ENCODE results near the gene MYO15A.

MYO15A gene

DNA sequence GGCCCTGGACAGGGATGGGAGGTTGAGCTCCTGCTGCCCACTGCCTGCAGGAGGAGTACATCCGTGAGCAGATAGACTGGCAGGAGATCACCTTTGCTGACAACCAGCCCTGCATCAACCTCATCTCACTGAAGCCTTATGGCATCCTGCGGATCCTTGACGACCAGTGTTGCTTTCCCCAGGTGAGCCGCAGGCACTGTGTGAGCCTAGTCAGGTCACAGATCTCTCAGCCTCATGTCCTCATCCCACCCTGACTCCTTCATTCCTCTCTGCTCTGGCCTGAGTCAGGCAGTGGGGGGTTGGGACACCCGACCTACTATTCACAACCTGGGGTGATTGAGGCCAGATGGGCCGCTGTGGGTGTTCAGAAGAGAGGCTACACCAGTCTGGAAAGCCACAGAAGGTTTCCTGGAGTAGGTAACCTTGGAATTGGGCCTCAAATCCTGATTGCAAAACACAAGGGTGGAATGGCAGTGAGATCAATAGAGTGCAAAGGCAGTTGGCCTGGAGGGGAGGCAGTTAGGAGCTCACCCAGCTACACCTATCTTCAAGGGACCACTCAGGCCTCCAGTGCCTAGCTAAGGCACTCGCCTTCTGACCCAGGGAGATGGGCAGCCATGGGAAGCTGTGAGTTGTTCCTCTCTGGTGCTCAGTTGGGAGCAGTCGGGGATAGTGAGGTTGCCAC, 29.7 kb downstream of the MYO15A start:
- CTCF ChIA-PET: no interaction called here
- Mint-ChIP-seq H3K36me3 (no peaks in the 10 kb centered on the region), H3K27me3 (peaks cover 30% of the 10 kb centered on the region), H3K4me1 (no peaks in the 10 kb centered on the region), H3K4me3 (no peak overlapping the region), H3K9me3 (no peaks in the 10 kb centered on the region), H3K27ac (no peak overlapping the region)
- DNase-seq: no peak

DNA sequence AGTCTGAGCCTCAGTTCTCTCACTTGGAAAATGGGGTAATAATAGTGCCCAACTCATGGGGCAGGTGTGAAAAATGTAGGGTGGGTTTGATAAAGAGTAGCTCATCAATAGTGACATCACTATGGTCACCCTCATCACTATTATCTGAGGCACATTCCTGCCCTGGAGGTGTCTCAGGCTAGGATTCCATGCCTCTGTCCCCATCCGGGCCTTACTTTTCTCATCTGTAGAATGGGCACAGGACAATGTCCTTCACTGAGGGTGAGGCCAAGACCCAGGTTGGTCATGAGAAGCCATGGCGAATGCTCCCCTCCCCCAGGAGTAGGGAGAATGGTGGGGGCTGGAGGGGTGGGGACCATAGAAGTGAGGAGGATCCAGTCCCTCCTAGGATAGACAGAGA, 30.5 kb downstream of the MYO15A start:
- Mint-ChIP-seq H3K4me1 (no peaks in the 10 kb centered on the region), H3K36me3 (no peaks in the 10 kb centered on the region), H3K9me3 (no peaks in the 10 kb centered on the region), H3K27me3 (peaks cover 32% of the 10 kb centered on the region), H3K4me3 (no peak overlapping the region), H3K27ac (no peak overlapping the region)
- no peak for DNase-seq
- CTCF ChIA-PET: no interaction called here

- no peaks in the 10 kb centered on the region for H3K4me1 Mint-ChIP-seq
- no peak overlapping the region for H3K4me3 Mint-ChIP-seq
- CTCF ChIA-PET: no interaction called here
- no peaks in the 10 kb centered on the region for H3K36me3 Mint-ChIP-seq
- peaks cover 34% of the 10 kb centered on the region for H3K27me3 Mint-ChIP-seq
- no peak for DNase-seq
- no peak overlapping the region for H3K27ac Mint-ChIP-seq
- H3K9me3 Mint-ChIP-seq: no peaks in the 10 kb centered on the region
Measured at GRCh38 chr17:18139498-18139897, 30.9 kb downstream of the MYO15A start.

DNA sequence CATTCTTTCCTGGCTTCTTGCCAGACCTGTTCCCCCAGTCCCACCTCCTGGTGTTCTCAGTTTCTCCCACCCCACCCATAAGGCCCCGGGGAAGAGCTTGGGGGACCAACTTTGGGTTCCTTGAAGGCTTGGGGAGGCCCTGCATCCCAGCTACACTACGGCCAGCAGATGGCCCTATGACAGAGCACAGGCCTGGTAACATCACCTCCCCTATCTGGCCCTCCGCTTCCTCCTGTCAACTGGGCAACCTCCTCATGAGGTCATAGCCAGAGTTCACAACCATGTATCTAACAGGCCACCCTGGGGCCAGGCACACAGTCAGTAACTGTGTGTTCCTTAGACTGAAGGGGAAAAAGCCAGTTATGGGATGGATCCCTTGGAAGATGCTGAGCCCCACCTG, 31.4 kb downstream of the MYO15A start:
- CTCF ChIA-PET: interaction anchor here (0.7 to 1.3 kb wide), 2 partner anchors 40 to 49 kb away, joined by 3 to 5 read pairs; no protein-coding TSS in a partner anchor
- no peaks in the 10 kb centered on the region for H3K4me1 Mint-ChIP-seq
- no peak for DNase-seq
- no peaks in the 10 kb centered on the region for H3K36me3 Mint-ChIP-seq
- H3K27me3 Mint-ChIP-seq: peaks cover 37% of the 10 kb centered on the region
- H3K9me3 Mint-ChIP-seq: no peaks in the 10 kb centered on the region
- H3K4me3 Mint-ChIP-seq: no peak overlapping the region
- H3K27ac Mint-ChIP-seq: no peak overlapping the region

- CTCF ChIA-PET: interaction anchor here (1.0 to 1.3 kb wide), 4 partner anchors 11 to 78 kb away, joined by 4 to 6 read pairs (median 5); no protein-coding TSS in a partner anchor
- Mint-ChIP-seq H3K27ac (no peak overlapping the region), H3K4me3 (no peak overlapping the region), H3K36me3 (no peaks in the 10 kb centered on the region), H3K27me3 (peaks cover 38% of the 10 kb centered on the region), H3K9me3 (no peaks in the 10 kb centered on the region), H3K4me1 (no peaks in the 10 kb centered on the region)
- DNase-seq: no peak
Measured at GRCh38 chr17:18140648-18141047, 32.1 kb downstream of the MYO15A start.

DNA sequence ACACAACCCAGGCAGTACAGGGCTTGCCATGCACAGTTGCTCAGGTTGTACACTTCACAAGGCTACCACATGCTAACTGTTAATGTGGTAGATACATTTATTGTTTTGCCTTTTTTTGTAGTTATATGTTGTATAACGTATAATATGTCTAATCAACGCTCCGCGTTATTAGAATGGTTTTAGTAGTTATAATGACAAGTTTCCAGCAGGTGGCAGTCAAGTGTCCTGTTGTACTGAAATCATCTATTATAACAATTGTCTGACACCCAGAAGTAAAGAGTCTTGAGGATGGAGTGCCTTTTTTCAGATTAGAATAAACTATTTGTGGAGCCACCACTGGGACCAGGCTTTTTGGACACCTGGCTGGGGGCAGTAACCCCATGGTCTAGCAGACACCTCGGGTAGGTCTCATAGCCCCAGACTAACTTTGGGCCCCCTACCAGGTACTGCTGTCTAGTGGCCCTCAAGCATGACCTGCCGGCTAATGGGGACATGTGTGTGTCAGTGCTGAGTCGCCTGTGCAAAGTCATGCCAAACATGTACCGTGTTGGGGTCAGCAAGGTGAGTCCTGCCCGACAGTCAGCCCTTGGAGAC, 32.8 kb downstream of the MYO15A start:
- CTCF ChIA-PET: interaction anchor here (0.6 to 1.3 kb wide), 9 partner anchors 10 to 153 kb away, joined by 3 to 6 read pairs (median 4); no protein-coding TSS in a partner anchor
- H3K9me3 Mint-ChIP-seq: no peaks in the 10 kb centered on the region
- no peak overlapping the region for H3K27ac Mint-ChIP-seq
- H3K4me3 Mint-ChIP-seq: no peak overlapping the region
- H3K27me3 Mint-ChIP-seq: peaks cover 32% of the 10 kb centered on the region
- DNase-seq: peak; percentile 48
- no peaks in the 10 kb centered on the region for H3K4me1 Mint-ChIP-seq
- H3K36me3 Mint-ChIP-seq: no peaks in the 10 kb centered on the region

DNA sequence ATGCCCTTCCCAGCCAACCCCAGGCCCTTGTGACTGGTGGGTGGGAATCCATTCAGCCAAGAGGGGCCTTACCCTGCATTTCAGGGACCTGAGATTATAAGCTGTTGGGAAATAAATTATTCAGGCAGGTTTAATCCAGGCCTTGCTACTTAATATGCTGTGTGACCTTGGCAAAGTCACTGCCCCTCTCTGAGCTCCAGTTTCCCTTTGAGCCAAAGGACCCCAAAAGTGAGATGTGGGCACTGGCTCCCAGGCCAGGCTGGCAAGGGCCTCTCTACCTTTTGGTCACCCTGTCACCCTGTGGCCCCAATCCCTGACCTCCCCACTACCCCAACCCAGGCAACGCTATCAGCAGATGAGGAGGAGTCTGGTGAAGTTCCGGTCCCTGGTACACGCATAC, 33.9 kb downstream of the MYO15A start:
- Mint-ChIP-seq H3K27ac (no peak overlapping the region), H3K36me3 (no peaks in the 10 kb centered on the region), H3K4me3 (no peak overlapping the region), H3K27me3 (peaks cover 31% of the 10 kb centered on the region), H3K9me3 (no peaks in the 10 kb centered on the region), H3K4me1 (no peaks in the 10 kb centered on the region)
- DNase-seq: no peak
- CTCF ChIA-PET: interaction anchor here (0.7 to 1.6 kb wide), 10 partner anchors 10 to 74 kb away, joined by 3 to 4 read pairs (median 3); partner anchors contain the start of gene ALKBH5

GRCh38 chr17:18143044-18143936, 34.7 kb downstream of the MYO15A start:
- no peaks in the 10 kb centered on the region for H3K4me1 Mint-ChIP-seq
- no peaks in the 10 kb centered on the region for H3K9me3 Mint-ChIP-seq
- no peak overlapping the region for H3K27ac Mint-ChIP-seq
- DNase-seq: no peak
- CTCF ChIA-PET: interaction anchor here (0.7 to 1.6 kb wide), 8 partner anchors 9 to 55 kb away, joined by 3 to 5 read pairs (median 3); partner anchors contain the start of gene ALKBH5
- H3K36me3 Mint-ChIP-seq: no peaks in the 10 kb centered on the region
- H3K27me3 Mint-ChIP-seq: peaks cover 34% of the 10 kb centered on the region
- H3K4me3 Mint-ChIP-seq: no peak overlapping the region

DNA sequence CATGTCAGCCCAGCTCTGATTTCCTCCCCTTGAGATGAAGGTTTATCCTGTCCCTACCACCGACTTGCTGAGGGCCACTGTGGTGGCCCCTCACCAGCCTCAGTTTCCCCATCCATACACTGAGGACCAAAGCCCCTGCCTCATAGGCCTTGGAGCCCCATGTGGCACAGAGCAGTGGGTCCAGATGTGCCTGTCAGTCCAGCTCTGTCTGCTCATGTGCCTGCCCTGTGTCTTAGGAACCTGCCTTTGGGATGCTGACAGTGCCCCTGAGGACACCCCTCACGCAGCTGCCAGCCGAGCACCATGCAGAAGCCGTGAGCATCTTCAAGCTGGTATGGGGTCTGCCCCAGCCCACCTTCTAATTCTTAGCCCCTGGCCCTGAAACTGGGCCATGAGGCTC, 35.7 kb downstream of the MYO15A start:
- DNase-seq: no peak
- Mint-ChIP-seq H3K4me3 (no peak overlapping the region), H3K4me1 (no peaks in the 10 kb centered on the region), H3K9me3 (no peaks in the 10 kb centered on the region), H3K27me3 (peaks cover 38% of the 10 kb centered on the region), H3K27ac (no peak overlapping the region), H3K36me3 (no peaks in the 10 kb centered on the region)
- CTCF ChIA-PET: interaction anchor here (1.2 kb wide), 2 partner anchors 8 to 54 kb away, joined by 3 to 5 read pairs; no protein-coding TSS in a partner anchor

DNA sequence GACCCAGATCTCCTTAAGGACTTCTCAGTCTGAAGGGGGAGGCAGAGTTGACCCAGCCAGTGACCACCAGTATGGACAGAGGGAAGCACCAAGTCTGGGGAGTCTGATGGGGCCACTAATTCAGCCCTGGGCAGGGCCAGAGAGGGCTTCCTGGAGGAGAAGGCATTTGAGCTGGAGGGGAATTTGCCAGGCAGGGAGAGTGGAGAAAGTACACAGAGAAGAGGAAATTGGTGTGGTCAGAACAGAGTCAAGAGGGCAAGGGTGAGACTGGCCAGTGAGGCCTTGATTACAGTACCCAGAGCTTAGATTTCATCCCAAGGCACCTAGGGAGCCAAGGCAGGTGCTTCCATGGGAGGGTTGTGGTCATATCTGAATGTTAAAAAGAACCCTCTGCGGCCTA, 36.3 kb downstream of the MYO15A start:
- no peak for DNase-seq
- Mint-ChIP-seq H3K4me3 (no peak overlapping the region), H3K27ac (no peak overlapping the region), H3K9me3 (no peaks in the 10 kb centered on the region), H3K27me3 (peaks cover 40% of the 10 kb centered on the region), H3K36me3 (no peaks in the 10 kb centered on the region), H3K4me1 (no peaks in the 10 kb centered on the region)
- CTCF ChIA-PET: no interaction called here

DNA sequence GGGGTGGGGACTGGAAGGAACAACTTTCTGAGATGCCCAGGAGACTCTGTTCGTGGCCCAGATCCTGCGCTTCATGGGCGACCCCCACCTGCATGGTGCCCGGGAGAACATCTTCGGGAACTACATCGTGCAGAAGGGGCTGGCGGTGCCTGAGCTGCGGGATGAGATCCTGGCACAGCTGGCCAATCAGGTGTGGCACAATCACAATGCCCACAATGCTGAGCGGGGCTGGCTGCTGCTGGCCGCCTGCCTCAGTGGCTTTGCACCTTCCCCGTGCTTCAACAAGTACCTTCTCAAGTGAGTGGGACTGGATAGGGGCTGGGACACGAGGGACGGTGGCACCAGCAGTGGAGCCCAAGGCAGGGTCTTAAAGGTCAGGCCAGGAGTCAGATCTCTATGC, 37.3 kb downstream of the MYO15A start:
- Mint-ChIP-seq H3K27me3 (peaks cover 38% of the 10 kb centered on the region), H3K27ac (no peak overlapping the region), H3K36me3 (no peaks in the 10 kb centered on the region), H3K4me1 (no peaks in the 10 kb centered on the region), H3K9me3 (no peaks in the 10 kb centered on the region), H3K4me3 (no peak overlapping the region)
- CTCF ChIA-PET: no interaction called here
- no peak for DNase-seq

GRCh38 chr17:18146259-18146658, 37.7 kb downstream of the MYO15A start:
- Mint-ChIP-seq H3K27me3 (peaks cover 42% of the 10 kb centered on the region), H3K9me3 (no peaks in the 10 kb centered on the region), H3K27ac (no peak overlapping the region), H3K4me3 (no peak overlapping the region), H3K4me1 (no peaks in the 10 kb centered on the region), H3K36me3 (no peaks in the 10 kb centered on the region)
- no peak for DNase-seq
- CTCF ChIA-PET: no interaction called here

DNA sequence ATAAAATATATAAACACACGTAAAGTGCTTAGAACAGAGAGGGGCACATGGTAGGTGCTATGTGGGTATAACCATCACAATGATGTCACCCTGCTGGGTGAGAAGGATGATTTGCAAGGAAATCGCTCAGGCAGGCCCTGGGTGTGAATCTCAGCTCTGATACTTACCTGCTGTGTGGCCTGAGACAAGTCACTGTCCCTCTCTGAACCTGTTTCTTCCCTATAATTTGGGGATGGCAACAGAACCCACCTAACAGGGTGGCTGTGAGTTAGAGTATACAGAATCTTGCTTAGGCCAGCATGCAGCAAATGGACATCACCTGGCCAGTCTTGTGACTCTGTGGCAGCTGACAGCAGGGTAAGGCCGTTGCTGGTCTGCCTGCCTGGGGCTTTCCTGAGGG, 38.4 kb downstream of the MYO15A start:
- Mint-ChIP-seq H3K9me3 (no peaks in the 10 kb centered on the region), H3K27ac (no peak overlapping the region), H3K36me3 (no peaks in the 10 kb centered on the region), H3K4me3 (no peak overlapping the region), H3K4me1 (no peaks in the 10 kb centered on the region), H3K27me3 (peaks cover 37% of the 10 kb centered on the region)
- CTCF ChIA-PET: no interaction called here
- DNase-seq: no peak

DNA sequence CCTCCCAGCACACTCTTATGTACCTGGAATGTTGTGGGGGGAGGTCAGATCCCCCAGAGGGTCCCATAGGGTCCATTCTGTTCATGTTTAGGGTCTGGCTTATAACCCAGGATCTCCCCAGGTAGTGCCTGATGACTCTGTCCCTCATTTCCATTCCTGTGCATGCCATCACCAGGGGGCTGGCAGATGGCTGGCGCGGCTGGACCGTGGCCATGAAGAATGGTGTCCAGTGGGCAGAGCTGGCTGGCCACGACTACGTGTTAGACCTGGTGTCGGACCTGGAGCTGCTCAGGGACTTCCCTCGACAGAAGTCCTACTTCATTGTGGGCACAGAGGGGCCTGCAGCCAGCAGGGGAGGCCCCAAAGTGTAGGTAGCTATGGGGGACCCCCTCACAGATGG, 40.0 kb downstream of the MYO15A start:
- H3K27me3 Mint-ChIP-seq: peaks cover 44% of the 10 kb centered on the region
- H3K36me3 Mint-ChIP-seq: no peaks in the 10 kb centered on the region
- no peak overlapping the region for H3K4me3 Mint-ChIP-seq
- H3K9me3 Mint-ChIP-seq: no peaks in the 10 kb centered on the region
- no peak for DNase-seq
- CTCF ChIA-PET: no interaction called here
- H3K27ac Mint-ChIP-seq: no peak overlapping the region
- H3K4me1 Mint-ChIP-seq: peaks cover 2% of the 10 kb centered on the region
